GM18507 (cell line): ENCODE measurements around the gene CD4.

Experiments
- DNase-seq: peaks from one replicate; pipeline ENCODE4 v3.0.0; 2011; ENCODE audit warnings: low read depth; ENCODE audit not compliant: insufficient read length; ENCODE audit errors: extremely low spot score
- FAIRE-seq: peaks from 2 replicates; lab custom pipeline; 2011; peaks lifted over from hg19 to GRCh38; lab: Jason Lieb, UNC

CD4 gene

GRCh38 chr12:6837370-6838060 lies 48.2 kb downstream of the CD4 start:
- DNase-seq (no peak), FAIRE-seq (no peak)

DNA sequence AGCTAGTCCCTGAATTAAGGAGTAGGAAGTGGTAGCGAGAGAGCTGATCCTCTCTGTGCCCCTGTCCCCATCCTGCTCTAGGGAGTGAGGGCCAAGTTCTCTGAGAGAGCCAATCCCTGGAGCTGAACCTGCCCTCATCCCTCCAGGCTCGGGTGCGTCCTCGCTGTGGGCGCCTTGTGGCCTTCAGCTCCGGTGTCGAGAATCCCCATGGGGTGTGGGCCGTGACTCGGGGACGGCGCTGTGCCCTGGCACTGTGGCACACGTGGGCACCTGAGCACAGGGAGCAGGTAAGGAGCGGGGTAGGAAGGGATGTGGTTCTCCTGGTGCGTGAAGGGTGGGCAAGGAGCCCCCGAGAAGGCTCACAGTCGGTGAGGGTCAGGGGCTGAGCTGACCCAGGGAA lies 49.5 kb downstream of the CD4 start:
- DNase-seq (no peak), FAIRE-seq (no peak)

DNA sequence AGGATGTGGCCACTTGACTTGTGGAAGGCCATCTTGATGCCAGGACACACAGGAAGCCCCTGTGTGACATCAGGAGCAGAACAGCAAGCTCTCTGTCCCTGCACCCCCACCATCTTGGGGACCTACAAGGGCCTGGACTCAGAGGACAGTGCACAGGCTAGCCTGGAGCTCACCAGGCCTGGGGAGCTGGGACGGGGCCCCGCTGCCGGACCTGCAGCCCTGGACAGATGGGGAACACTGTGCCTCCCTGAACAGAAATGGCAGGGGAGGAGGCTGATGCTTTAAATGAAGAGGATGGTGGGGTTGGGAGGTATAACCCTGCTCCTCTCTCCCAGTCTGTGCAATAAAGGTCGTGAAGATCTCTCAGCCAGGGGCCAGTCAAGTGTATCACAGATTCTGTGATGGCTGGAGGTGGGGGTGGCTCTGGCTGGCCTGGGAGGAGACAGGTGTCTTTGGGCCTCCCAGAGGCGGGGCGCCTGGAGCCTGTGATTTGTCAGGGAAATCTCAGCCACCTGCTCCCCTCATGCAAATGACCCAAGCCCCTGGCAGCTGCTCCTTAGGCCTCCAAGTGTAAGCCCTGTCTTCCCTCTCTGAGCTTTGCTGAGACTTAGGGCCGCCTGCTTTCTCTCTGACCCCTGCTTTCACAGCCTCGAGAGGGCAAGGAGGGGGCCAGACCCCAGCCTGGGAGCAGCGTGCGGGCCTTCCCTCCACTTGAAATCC lies 50.3 kb downstream of the CD4 start:
- peak; percentile 63 for FAIRE-seq
- DNase-seq = no peak

DNA sequence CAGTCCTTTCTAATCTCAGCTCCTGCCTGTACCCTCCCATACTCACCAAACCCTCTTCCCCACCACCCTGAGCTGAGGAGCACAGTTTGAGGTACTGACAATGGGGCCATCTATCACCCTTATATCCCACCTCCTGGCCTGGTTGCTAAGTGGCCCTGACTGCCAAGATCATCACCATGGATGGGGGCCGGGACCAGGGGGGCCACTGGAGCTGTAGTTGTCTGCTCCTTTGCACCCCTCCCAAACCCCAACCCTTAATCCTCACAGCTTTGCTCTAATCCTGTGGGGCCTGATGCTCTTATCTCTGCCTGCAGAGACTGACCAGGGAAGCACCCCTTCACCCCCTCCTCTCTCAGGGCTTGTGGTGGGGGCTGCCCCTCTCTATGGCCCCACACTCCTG lies 51.0 kb downstream of the CD4 start:
- no peak for FAIRE-seq
- no peak for DNase-seq

DNA sequence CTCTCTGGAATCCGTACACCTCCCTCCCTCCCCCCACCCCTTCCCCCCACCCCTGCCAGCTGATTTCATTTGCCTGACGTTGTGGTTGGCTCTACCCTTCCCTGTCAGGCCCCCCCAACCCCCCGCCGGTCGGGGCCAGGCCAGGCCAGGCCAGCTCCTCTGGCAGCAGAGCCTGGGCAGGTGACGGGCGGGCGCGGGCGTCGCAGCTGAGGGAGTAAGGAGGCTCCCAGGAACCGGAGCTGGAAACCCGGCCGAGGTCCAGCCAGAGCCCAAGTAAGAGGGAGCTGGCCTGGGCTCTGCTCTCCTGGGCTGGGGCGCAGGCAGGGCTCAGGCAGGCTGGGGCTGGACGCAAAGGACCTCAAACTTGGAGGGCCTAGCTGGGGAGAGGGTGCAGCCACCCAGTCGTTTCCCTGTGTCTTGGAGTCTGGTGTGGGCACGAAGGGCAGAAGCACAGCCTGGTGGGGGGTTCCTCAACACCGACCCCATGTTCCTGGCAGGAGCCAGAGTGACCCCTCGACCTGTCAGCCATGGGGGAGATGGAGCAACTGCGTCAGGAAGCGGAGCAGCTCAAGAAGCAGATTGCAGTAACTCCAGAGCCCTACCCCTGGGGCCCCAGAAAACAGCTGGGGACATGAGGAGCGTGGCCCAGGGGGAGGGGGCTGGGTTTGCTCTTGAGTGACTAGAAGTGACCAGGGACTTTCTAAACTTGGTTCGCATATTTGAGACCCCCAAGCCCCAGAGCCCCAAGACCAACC lies 51.6 kb downstream of the CD4 start, which contains the start of gene GNB3:
Gene GNB3 (plus strand): TSS at position 165 of the 755 bp plus-strand sequence. CDS start 363 bp downstream, at position 528.
- no peak for FAIRE-seq

DNA sequence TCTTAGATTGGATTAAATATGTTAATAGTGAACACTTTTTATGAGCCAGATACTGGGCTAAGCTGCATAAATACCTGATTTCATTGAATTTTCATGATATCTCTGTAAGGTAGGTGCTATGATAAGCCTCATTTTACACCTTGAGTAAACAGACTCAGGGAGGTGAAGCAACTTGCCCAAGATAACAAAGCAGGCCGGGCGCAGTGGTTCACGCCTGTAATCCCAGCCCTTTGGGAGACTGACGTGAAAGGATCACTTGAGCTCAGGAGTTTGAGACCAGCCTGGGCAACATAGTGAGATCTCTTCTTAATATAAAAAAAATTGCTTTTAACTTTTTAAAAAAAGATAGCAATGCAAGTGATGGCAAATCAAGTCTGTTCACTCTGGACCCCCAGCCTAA lies 52.7 kb downstream of the CD4 start:
- DNase-seq (no peak), FAIRE-seq (no peak)

More for the DNA sequence above, 51.6 kb downstream of the CD4 start, which contains the start of gene GNB3:
- no peak for DNase-seq

DNA sequence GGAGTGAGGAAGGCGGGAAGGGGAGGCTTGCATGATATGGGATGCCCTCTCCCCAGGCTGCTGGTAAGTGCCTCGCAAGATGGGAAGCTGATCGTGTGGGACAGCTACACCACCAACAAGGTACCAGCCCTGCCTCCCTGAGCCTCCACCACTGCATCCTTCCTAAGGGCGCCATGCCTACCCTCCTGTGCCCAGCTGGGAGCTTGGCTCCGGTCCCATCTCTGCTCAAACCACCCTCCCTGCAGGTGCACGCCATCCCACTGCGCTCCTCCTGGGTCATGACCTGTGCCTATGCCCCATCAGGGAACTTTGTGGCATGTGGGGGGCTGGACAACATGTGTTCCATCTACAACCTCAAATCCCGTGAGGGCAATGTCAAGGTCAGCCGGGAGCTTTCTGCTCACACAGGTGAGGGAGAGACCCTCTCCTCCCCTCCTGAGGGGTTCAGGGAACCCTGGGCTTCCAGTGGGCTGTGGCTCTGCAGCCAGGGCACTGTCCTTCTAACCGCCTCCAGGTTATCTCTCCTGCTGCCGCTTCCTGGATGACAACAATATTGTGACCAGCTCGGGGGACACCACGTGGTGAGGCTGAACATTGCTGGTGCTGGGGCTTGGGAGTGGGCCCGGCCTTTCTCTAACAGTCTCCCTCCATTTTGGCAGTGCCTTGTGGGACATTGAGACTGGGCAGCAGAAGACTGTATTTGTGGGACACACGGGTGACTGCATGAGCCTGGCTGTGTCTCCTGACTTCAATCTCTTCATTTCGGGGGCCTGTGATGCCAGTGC lies 54.0 kb downstream of the CD4 start:
- FAIRE-seq (peak; percentile 62), DNase-seq (no peak)

DNA sequence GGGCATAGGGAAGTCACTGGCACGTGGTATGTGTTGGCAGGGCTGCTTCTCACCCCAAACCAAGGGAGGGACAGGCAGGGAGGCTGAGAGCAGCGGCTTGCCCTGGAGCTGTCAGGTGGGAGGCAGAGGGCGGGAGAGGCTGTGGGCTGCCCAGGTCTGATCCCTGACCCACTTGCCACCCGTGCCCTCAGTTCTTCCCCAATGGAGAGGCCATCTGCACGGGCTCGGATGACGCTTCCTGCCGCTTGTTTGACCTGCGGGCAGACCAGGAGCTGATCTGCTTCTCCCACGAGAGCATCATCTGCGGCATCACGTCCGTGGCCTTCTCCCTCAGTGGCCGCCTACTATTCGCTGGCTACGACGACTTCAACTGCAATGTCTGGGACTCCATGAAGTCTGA lies 56.1 kb downstream of the CD4 start:
- FAIRE-seq = no peak
- DNase-seq = no peak

- FAIRE-seq (no peak), DNase-seq (no peak)
Observed at GRCh38 chr12:6846316-6846869, 57.1 kb downstream of the CD4 start.

DNA sequence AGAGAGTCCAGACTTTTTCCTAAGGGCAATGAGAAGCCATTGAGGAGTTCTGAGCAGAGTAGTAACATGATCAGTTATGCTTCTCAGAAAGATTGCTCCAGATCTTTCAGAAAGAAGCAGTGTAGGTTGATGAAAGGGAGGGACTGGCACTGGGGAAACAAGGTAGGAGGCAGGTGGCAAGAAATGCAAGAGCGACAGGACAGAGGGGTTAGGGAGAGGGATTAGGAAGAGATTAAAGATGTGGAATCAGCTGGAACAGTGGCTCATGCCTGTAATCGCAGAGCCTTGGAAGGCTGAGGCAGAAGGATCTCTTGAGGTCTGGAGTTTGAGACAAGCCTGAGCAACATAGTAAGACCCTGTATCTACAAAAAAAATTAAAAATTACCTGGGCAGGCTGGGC lies 58.3 kb downstream of the CD4 start:
- DNase-seq = no peak
- no peak for FAIRE-seq

- DNase-seq = no peak
Observed at GRCh38 chr12:6849427-6849826, 60.1 kb downstream of the CD4 start.

DNA sequence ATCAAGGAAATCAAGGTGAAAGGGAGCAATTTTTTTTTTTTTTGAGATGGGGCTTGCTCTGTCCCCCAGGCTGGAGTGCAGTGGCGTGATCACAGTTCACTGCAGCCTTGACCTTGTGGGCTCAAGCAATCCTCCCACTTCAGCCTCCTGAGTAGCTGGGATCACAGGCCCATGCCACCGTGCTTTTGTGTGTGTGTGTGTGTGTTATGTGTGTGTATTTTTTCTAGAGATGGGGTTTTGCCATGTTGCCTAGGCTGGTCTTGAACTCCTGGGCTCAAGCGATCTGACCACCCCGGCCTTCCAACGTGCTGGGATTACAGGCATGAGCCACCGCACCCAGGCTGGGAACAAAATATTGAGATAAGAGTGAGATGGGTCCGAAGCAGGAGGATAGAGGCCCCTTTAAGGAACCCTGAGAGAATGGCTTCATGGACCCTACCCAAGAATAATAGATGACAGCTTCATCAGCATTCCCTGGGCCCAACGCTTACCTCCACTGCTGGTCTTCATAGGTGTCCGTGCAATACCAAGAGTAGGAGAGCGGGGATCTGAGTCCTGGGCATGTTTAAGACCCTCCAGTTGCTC lies 60.7 kb downstream of the CD4 start:
- DNase-seq = no peak
- no peak for FAIRE-seq

More at GRCh38 chr12:6849427-6849826, 60.1 kb downstream of the CD4 start:
- FAIRE-seq = no peak

DNA sequence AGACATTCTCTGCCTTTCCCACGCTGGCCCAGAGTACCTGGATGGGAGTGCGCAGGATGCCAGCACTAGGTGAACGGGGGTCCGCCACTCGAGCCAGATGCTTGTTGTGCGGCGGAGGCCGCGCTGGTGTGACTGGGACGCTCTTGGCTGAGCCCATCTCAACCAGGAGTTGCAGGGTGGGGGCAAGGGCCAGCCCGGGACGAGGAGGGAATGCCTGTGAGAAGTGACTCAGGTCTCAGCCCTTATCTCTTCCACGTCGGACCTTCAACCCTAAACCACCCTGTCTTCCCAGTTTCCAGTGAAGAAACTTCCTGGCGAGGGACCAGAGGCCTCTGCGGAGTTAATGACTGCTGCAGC lies 61.4 kb downstream of the CD4 start:
- DNase-seq = no peak
- no peak for FAIRE-seq

DNA sequence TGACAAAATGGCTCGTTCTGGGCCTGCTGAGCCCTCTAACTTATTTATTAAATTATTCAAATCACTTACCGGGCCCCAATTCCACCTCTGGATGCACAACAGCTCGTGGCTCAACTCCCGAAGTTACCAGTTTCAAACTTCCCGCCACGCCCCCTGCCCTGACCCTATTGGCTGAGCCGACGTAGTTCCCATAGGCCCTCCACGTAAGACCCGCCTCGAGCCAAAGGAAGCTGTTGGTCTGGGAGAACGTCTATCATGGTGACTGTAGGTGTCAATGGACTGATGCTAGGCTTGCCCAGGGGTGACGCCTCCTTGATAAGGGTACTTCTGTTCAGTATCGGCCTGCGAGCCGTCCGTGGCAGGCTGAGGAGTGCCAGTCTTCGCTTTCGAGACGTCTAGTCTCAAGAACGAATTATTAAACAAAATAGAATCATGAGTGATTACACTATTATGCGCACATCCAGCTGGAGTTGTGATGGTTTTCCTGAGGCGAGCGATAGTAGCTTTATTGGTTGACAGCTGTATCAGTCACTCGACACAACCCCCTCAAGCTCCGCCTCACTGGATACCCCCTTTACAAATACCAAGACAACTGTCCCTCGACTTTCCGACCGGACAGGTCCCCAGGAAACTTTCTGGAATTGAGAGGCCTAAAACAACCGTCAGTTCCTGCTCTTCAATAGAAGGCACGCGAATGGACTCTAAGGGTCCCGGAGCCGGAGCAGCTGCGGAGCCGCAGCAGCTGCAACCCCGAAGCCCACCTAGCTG lies 62.0 kb downstream of the CD4 start, which contains the start of gene CDCA3:
Gene CDCA3 (minus strand): TSS at position 134 of the 768 bp plus-strand sequence. CDS start 334 bp downstream, outside the sequence.
- DNase-seq (peak; percentile 99), FAIRE-seq (no peak)

- DNase-seq = peak; percentile 88
- peak; percentile 98 for FAIRE-seq
Observed at GRCh38 chr12:6851921-6852650, 62.8 kb downstream of the CD4 start, which contains the start of gene USP5. Gene USP5, plus strand, starts transcription at chr12:6852150. Its CDS starts 30 bp downstream, at chr12:6852180.

- FAIRE-seq (peak; percentile 36), DNase-seq (no peak)
Observed at GRCh38 chr12:6852651-6853354, 63.5 kb downstream of the CD4 start.

DNA sequence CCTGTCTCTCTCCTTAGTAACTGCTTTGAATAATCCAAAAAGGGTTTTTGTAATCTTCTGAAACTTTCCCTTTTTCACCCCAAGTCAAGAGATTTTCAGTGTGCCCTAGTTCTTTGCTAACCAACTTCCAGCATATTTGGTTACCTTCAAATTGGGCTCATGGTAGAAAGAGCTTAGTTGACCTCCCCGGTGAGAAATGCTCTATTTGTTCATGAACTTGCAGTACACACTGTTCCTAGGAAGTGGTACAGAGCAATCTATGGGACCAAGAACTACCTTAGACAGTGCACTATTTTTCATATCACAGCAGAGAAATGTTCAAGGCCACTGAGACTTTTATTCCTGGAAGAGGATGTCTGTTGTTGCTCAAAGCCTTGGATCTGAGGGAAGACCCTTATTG lies 64.3 kb downstream of the CD4 start:
- DNase-seq (no peak), FAIRE-seq (no peak)
